ENCODE data around the gene FUT2. TPM values are rescaled to one million over a fixed set of nuclear protein-coding genes. Genes with fewer than 3 reads are reported as not detected.

The FUT2 gene
- polyA plus RNA-seq, 1 donor (not counting 4 experiments of a cell fraction or from before 2014, with no cell fraction given) = 2.3 TPM

GRCh38 chr19:48681127-48681470 is 14.7 kb upstream of the FUT2 start:
- Histone ChIP-seq H3K4me2 (ENCODE audit: control insufficient read depth, extremely low read depth, insufficient read depth, low read depth, low read length) (no peak overlapping the region), H3K27ac (ENCODE audit: control insufficient read depth, insufficient read depth, low read length) (no peak overlapping the region), H3K9ac (ENCODE audit: control insufficient read depth, extremely low read depth, insufficient read depth, low read length) (no peak overlapping the region), H4K20me1 (ENCODE audit: control insufficient read depth, extremely low read depth, insufficient read depth, low read length) (no peaks in the 10 kb centered on the region), H3K79me2 (ENCODE audit: control insufficient read depth, insufficient read depth, low read length) (no peaks in the 10 kb centered on the region), H3K4me1 (ENCODE audit: control insufficient read depth, extremely low read depth, insufficient read depth, low read length) (no peaks in the 10 kb centered on the region), H2AFZ (ENCODE audit: control insufficient read depth, low read length) (no peak overlapping the region), H3K27me3 (ENCODE audit: control insufficient read depth, extremely low read depth, insufficient read depth, low read length) (no peaks in the 10 kb centered on the region), H3K4me3 (ENCODE audit: control insufficient read depth in 2 of 3, extremely low read depth in 1 of 3, insufficient read depth in 2 of 3, low read depth in 1 of 3, low read length in 3 of 3) (no peak overlapping the region), H3K9me3 (ENCODE audit: control insufficient read depth, low read depth, low read length) (no peaks in the 10 kb centered on the region), H3K36me3 (ENCODE audit: control insufficient read depth in 2 of 2, extremely low read depth in 1 of 2, insufficient read depth in 2 of 2, low read length in 2 of 2) (no peaks in the 10 kb centered on the region), H3K9me1 (ENCODE audit: control insufficient read depth, extremely low read depth, insufficient read depth, low read length) (no peaks in the 10 kb centered on the region)
- DNase-seq (ENCODE audit: low read depth, low spot score) (no peak), FAIRE-seq (no peak)
- dilution Hi-C loops (cut with MboI; ENCODE audit: extremely low pct_ligation_motif_present, low sequenced_read_pairs) = no loop called here
- TF ChIP-seq EZH2 (IDR thresholded peaks at IDR 0.05; ENCODE audit: low read length) (no peak), CTCF (optimal IDR thresholded peaks at IDR 0.05 in 1 of 3, IDR thresholded peaks at IDR 0.05 in 1 of 3, conservative IDR thresholded peaks at IDR 0.05 in 1 of 3; ENCODE audit: extremely low read depth in 1 of 3, insufficient read depth in 2 of 3, low read length in 3 of 3) (no peak)

GRCh38 chr19:48683349-48683748 is 12.4 kb upstream of the FUT2 start:
- Histone ChIP-seq H3K4me2 (ENCODE audit: control insufficient read depth, extremely low read depth, insufficient read depth, low read depth, low read length) (no peak overlapping the region), H4K20me1 (ENCODE audit: control insufficient read depth, extremely low read depth, insufficient read depth, low read length) (no peaks in the 10 kb centered on the region), H3K36me3 (ENCODE audit: control insufficient read depth in 2 of 2, extremely low read depth in 1 of 2, insufficient read depth in 2 of 2, low read length in 2 of 2) (no peaks in the 10 kb centered on the region), H3K27ac (ENCODE audit: control insufficient read depth, insufficient read depth, low read length) (no peak overlapping the region), H3K27me3 (ENCODE audit: control insufficient read depth, extremely low read depth, insufficient read depth, low read length) (no peaks in the 10 kb centered on the region), H3K9me3 (ENCODE audit: control insufficient read depth, low read depth, low read length) (no peaks in the 10 kb centered on the region), H3K4me3 (ENCODE audit: control insufficient read depth in 2 of 3, extremely low read depth in 1 of 3, insufficient read depth in 2 of 3, low read depth in 1 of 3, low read length in 3 of 3) (no peak overlapping the region), H3K9me1 (ENCODE audit: control insufficient read depth, extremely low read depth, insufficient read depth, low read length) (no peaks in the 10 kb centered on the region), H3K9ac (ENCODE audit: control insufficient read depth, extremely low read depth, insufficient read depth, low read length) (no peak overlapping the region), H2AFZ (ENCODE audit: control insufficient read depth, low read length) (no peak overlapping the region), H3K4me1 (ENCODE audit: control insufficient read depth, extremely low read depth, insufficient read depth, low read length) (no peaks in the 10 kb centered on the region), H3K79me2 (ENCODE audit: control insufficient read depth, insufficient read depth, low read length) (no peaks in the 10 kb centered on the region)
- dilution Hi-C loops (cut with MboI; ENCODE audit: extremely low pct_ligation_motif_present, low sequenced_read_pairs) = no loop called here
- FAIRE-seq (no peak), DNase-seq (ENCODE audit: low read depth, low spot score) (no peak)
- no peak for TF ChIP-seq CTCF (optimal IDR thresholded peaks at IDR 0.05 in 1 of 3, IDR thresholded peaks at IDR 0.05 in 1 of 3, conservative IDR thresholded peaks at IDR 0.05 in 1 of 3; ENCODE audit: extremely low read depth in 1 of 3, insufficient read depth in 2 of 3, low read length in 3 of 3)
- no peak for TF ChIP-seq EZH2 (IDR thresholded peaks at IDR 0.05; ENCODE audit: low read length)

Measured in keratinocyte (primary cell).